WTC11 (cell line): Measurements from ENCODE around the gene UBR4. TPM values are rescaled to one million over a fixed set of nuclear protein-coding genes. Genes with fewer than 3 reads are reported as not detected.
A peak's percentile ranks its signal among the peaks of the same experiment; 100 is the strongest.
"Not testable (repeated sequence)": the region's sequence is repeated elsewhere in the genome, so short reads cannot be mapped to it uniquely, and the experiment has no call there.

ENCODE experiments used
- ATAC-seq: fragments of 200-7000 bp; cut with Tn5 transposase; 2 replicates; pipeline ENCODE4 v1.10.0; 2021; ENCODE audit warnings: mild to moderate bottlenecking, moderate library complexity
- CTCF ChIA-PET: fragments of 300-600 bp; sonication (Branson Sonifier 250); formaldehyde crosslinking; loops from one replicate; lab custom pipeline; 2021; ENCODE audit warnings: antibody characterized with exemption; lab: Charles Lee
- POLR2A ChIA-PET: fragments of 350-600 bp; sonication (Branson Sonifier 250); formaldehyde crosslinking; loops from one replicate; lab custom pipeline; 2021; ENCODE audit warnings: antibody characterized with exemption; lab: Charles Lee
- DNase-seq: peaks from one replicate; pipeline ENCODE4 v3.0.0; 2021; ENCODE audit warnings: low spot score
- H3K27ac Mint-ChIP-seq: 2 replicates; pipeline ENCODE4 v1.8.0; 2021; ENCODE audit warnings: mixed read lengths
- H3K27me3 Mint-ChIP-seq: 2 replicates; pipeline ENCODE4 v1.8.0; 2021; ENCODE audit warnings: low read depth, mild to moderate bottlenecking, moderate library complexity, mixed read lengths
- H3K36me3 Mint-ChIP-seq: 2 replicates; pipeline ENCODE4 v1.8.0; 2021; ENCODE audit warnings: mixed read lengths
- H3K4me1 Mint-ChIP-seq: 2 replicates; pipeline ENCODE4 v1.8.0; 2022; ENCODE audit warnings: mixed read lengths
- H3K4me3 Mint-ChIP-seq: 2 replicates; pipeline ENCODE4 v1.8.0; 2021; ENCODE audit warnings: mild to moderate bottlenecking, moderate library complexity, mixed read lengths
- H3K9me3 Mint-ChIP-seq: 2 replicates; pipeline ENCODE4 v1.8.0; 2021; ENCODE audit warnings: mixed read lengths
- AR ChIP-seq: fragments of 250-450 bp; sonication (Bioruptor Pico); IDR thresholded peaks from 2 replicates; pipeline ENCODE4 v1.9.0; 2021; ENCODE audit warnings: mild to moderate bottlenecking
- ARID4B ChIP-seq: sonication (generic); formaldehyde crosslinking; IDR thresholded peaks from 2 replicates; pipeline ENCODE4 v1.8.0; 2023; ENCODE audit warnings: missing genetic modification reagents, mild to moderate bottlenecking, borderline replicate concordance
- ATF1 ChIP-seq: sonication (generic); formaldehyde crosslinking; IDR thresholded peaks from 2 replicates; pipeline ENCODE4 v1.8.1; 2023; ENCODE audit warnings: mild to moderate bottlenecking, moderate library complexity, missing genetic modification reagents
- ATF2 ChIP-seq: sonication (generic); formaldehyde crosslinking; IDR thresholded peaks from 2 replicates; pipeline ENCODE4 v1.8.1; 2022; ENCODE audit warnings: low read depth, missing genetic modification reagents, borderline replicate concordance
- CBFB ChIP-seq: sonication (generic); formaldehyde crosslinking; IDR thresholded peaks from 2 replicates; pipeline ENCODE4 v1.8.1; 2022; ENCODE audit warnings: mild to moderate bottlenecking, low read depth, missing genetic modification reagents
- GRHL2 ChIP-seq: fragments of 250-450 bp; sonication (Bioruptor Pico); IDR thresholded peaks from 2 replicates; pipeline ENCODE4 v1.8.0; 2022; ENCODE audit warnings: mild to moderate bottlenecking, moderate library complexity; ENCODE audit not compliant: insufficient replicate concordance, severe bottlenecking
- PRDM15 ChIP-seq: sonication (generic); formaldehyde crosslinking; IDR thresholded peaks from 2 replicates; pipeline ENCODE4 v1.8.0; 2022; ENCODE audit warnings: missing genetic modification reagents
- TEAD4 ChIP-seq: sonication (generic); formaldehyde crosslinking; IDR thresholded peaks from 2 replicates; pipeline ENCODE4 v1.8.0; 2022; ENCODE audit warnings: mild to moderate bottlenecking, missing genetic modification reagents
- ZMAT4 ChIP-seq: fragments of 250-450 bp; sonication (Bioruptor Pico); IDR thresholded peaks from 2 replicates; pipeline ENCODE4 v1.9.0; 2021; ENCODE audit warnings: mild to moderate bottlenecking
- ZNF121 ChIP-seq: sonication (generic); formaldehyde crosslinking; IDR thresholded peaks from 2 replicates; pipeline ENCODE4 v1.8.0; 2023; ENCODE audit warnings: missing genetic modification reagents
- ZNF219 ChIP-seq: sonication (generic); formaldehyde crosslinking; IDR thresholded peaks from 2 replicates; pipeline ENCODE4 v1.8.0; 2023; ENCODE audit warnings: missing genetic modification reagents, mild to moderate bottlenecking, borderline replicate concordance
- ZNF396 ChIP-seq: fragments of 250-450 bp; sonication (Bioruptor Pico); IDR thresholded peaks from 2 replicates; pipeline ENCODE4 v1.8.0; 2021; ENCODE audit warnings: mild to moderate bottlenecking, moderate library complexity, borderline replicate concordance
- total RNA-seq: library from RNA; stranded (reverse); gene quantifications from 3 replicates; pipeline ENCODE4 v1.2.3, GENCODE V29; 2021

UBR4 gene
- total RNA-seq, 1 experiment from 2014 or later: 179 TPM

- peaks cover 80% of the 10 kb centered on the region for H3K36me3 Mint-ChIP-seq
- no peak for DNase-seq
- no peak for TF ChIP-seq CBFB (CRISPR knock-in tag)
- no peak for TF ChIP-seq PRDM15 (CRISPR knock-in tag)
- no peak for TF ChIP-seq ZNF219 (CRISPR knock-in tag)
- TF ChIP-seq ATF2 (CRISPR knock-in tag): no peak
- TF ChIP-seq AR (CRISPR knock-in tag): no peak
- TF ChIP-seq TEAD4: no peak
- TF ChIP-seq ZNF396 (CRISPR knock-in tag): no peak
- TF ChIP-seq ZMAT4 (CRISPR knock-in tag): no peak
- no peak for TF ChIP-seq ARID4B
- TF ChIP-seq GRHL2 (CRISPR knock-in tag): no peak
- peaks cover 13% of the 10 kb centered on the region for H3K4me1 Mint-ChIP-seq
- no peak for ATAC-seq
- POLR2A ChIA-PET: no interaction called here
- H3K9me3 Mint-ChIP-seq: no peaks in the 10 kb centered on the region
- no peak overlapping the region for H3K27ac Mint-ChIP-seq
- CTCF ChIA-PET: no interaction called here
- no peak overlapping the region for H3K4me3 Mint-ChIP-seq
- no peaks in the 10 kb centered on the region for H3K27me3 Mint-ChIP-seq
Observed at GRCh38 chr1:19186001-19186400, 24.1 kb downstream of the UBR4 start.

- POLR2A ChIA-PET: no interaction called here
- CTCF ChIA-PET: no interaction called here
- no peak overlapping the region for H3K4me3 Mint-ChIP-seq
- TF ChIP-seq ZNF121 (CRISPR knock-in tag) (peak; percentile 41; the same call in 1 of the 2 replicates), ATF1 (CRISPR knock-in tag) (no peak)
- TF ChIP-seq, all 79 proteins: peak for 1
- Mint-ChIP-seq H3K9me3 (no peaks in the 10 kb centered on the region), H3K36me3 (peaks cover 71% of the 10 kb centered on the region), H3K4me1 (no peaks in the 10 kb centered on the region), H3K27ac (no peak overlapping the region), H3K27me3 (no peaks in the 10 kb centered on the region)
- DNase-seq (no peak), ATAC-seq (no peak)
Observed at GRCh38 chr1:19182223-19182622, 27.8 kb downstream of the UBR4 start.

- peaks cover 70% of the 10 kb centered on the region for H3K36me3 Mint-ChIP-seq
- H3K27me3 Mint-ChIP-seq, H3K9me3 Mint-ChIP-seq, H3K4me3 Mint-ChIP-seq, H3K4me1 Mint-ChIP-seq, DNase-seq, POLR2A ChIA-PET, ATAC-seq, H3K27ac Mint-ChIP-seq: not testable (repeated sequence)
- CTCF ChIA-PET: interaction anchor here (1.3 kb wide), 1 partner anchor 62 kb away, joined by 7 read pairs; no protein-coding TSS in a partner anchor
Observed at GRCh38 chr1:19180265-19180657, 29.8 kb downstream of the UBR4 start.
